A673 (cell line): Measurements from ENCODE around the gene ARID5B.

Experiments used
- CTCF ChIP-seq: fragments of 300-800, 200-600 bp; sonication (generic); conservative IDR thresholded peaks from 2 replicates; pipeline ENCODE4 v1.5.1; 2017; ENCODE audit warnings: low read depth, mild to moderate bottlenecking, antibody characterized with exemption, low read length, moderate library complexity, mixed read lengths
- EZH2 ChIP-seq: fragments of 200-600 bp; sonication (generic); IDR thresholded peaks from 2 replicates; pipeline ENCODE4 v1.6.1; 2017; ENCODE audit warnings: borderline replicate concordance, low read depth, mild to moderate bottlenecking, mixed read lengths, antibody characterized with exemption, low read length; ENCODE audit not compliant: poor library complexity, severe bottlenecking

GRCh38 chr10:61995220-61995503, 93.7 kb downstream of the ARID5B start:
- TF ChIP-seq EZH2 = no peak
- TF ChIP-seq CTCF = no peak
